ENCODE measurements around the gene MYO10.

- TF ChIP-seq USF1 (IDR thresholded peaks at IDR 0.05) (no peak), TAF1 (IDR thresholded peaks at IDR 0.05; ENCODE audit: low read depth) (no peak), RAD21 (IDR thresholded peaks at IDR 0.05; ENCODE audit: low read depth) (no peak), MAX (IDR thresholded peaks at IDR 0.05) (no peak), CEBPB (IDR thresholded peaks at IDR 0.05) (no peak), YY1 (IDR thresholded peaks at IDR 0.05; ENCODE audit: low read depth) (no peak), EP300 (IDR thresholded peaks at IDR 0.05; ENCODE audit: borderline replicate concordance) (no peak), EGR1 (IDR thresholded peaks at IDR 0.05) (no peak), TEAD4 (IDR thresholded peaks at IDR 0.05) (no peak), CREB1 (IDR thresholded peaks at IDR 0.05; ENCODE audit: low read depth) (no peak), NFIC (IDR thresholded peaks at IDR 0.05) (no peak), FOXM1 (IDR thresholded peaks at IDR 0.05; ENCODE audit: borderline replicate concordance, low read depth) (no peak)
These were observed 154.1 kb downstream of the MYO10 start for GRCh38 chr5:16781828-16782626.
